Neural cell (in vitro differentiated cells): ENCODE data around the gene CIITA. TPM values are rescaled to one million over a fixed set of nuclear protein-coding genes. Genes with fewer than 3 reads are reported as not detected.

Source experiments
- H2AFZ ChIP-seq: fragments of 200-600, 300-800 bp; sonication (generic), shearing (Covaris generic); 2 replicates; pipeline ENCODE4 v1.6.0; 2014; ENCODE audit warnings: low read depth, mild to moderate bottlenecking, antibody characterized with exemption, low read length, moderate library complexity
- H3F3A ChIP-seq: fragments of 200-600 bp; shearing (Covaris generic); 2 replicates; pipeline ENCODE4 v1.6.1; 2016; ENCODE audit warnings: mild to moderate bottlenecking, moderate library complexity, mixed read lengths, antibody characterized with exemption, low read length; ENCODE audit not compliant: insufficient read depth, poor library complexity, severe bottlenecking
- H3K27ac ChIP-seq: fragments of 200-600, 300-800 bp; sonication (generic), shearing (Covaris generic); 2 replicates; pipeline ENCODE4 v1.5.1; 2014; ENCODE audit warnings: mild to moderate bottlenecking, low read length, moderate library complexity
- H3K27me3 ChIP-seq: fragments of 300-800, 200-600 bp; sonication (generic), shearing (Covaris generic); 2 replicates; pipeline ENCODE4 v1.6.0; 2014; ENCODE audit warnings: mild to moderate bottlenecking, low read depth, low read length, moderate library complexity; ENCODE audit not compliant: insufficient read depth
- H3K36me3 ChIP-seq: fragments of 300-800, 200-600 bp; sonication (generic), shearing (Covaris generic); 2 replicates; pipeline ENCODE4 v1.5.1; 2014; ENCODE audit warnings: mild to moderate bottlenecking, antibody characterized with exemption, low read length, moderate library complexity; ENCODE audit not compliant: insufficient read depth
- H3K4me2 ChIP-seq: fragments of 300-800, 200-600 bp; sonication (generic), shearing (Covaris generic); 2 replicates; pipeline ENCODE4 v1.6.0; 2014; ENCODE audit warnings: mild to moderate bottlenecking, low read length
- H3K4me3 ChIP-seq: fragments of 300-800, 200-600 bp; sonication (generic), shearing (Covaris generic); 2 replicates; pipeline ENCODE4 v1.5.1; 2014; ENCODE audit warnings: mild to moderate bottlenecking, low read length, moderate library complexity
- H3K79me2 ChIP-seq: fragments of 200-600 bp; shearing (Covaris generic); replicated peaks from 2 replicates; pipeline ENCODE4 v1.6.0; 2014; ENCODE audit warnings: mild to moderate bottlenecking, low read length, moderate library complexity; ENCODE audit not compliant: insufficient read depth
- H3K9ac ChIP-seq: fragments of 300-800, 200-600 bp; sonication (generic), shearing (Covaris generic); 2 replicates; pipeline ENCODE4 v1.6.1; 2016; ENCODE audit warnings: mild to moderate bottlenecking, low read length, mixed read lengths
- H3K9me2 ChIP-seq: fragments of 200-600 bp; shearing (Covaris generic); 2 replicates; pipeline ENCODE4 v1.6.1; 2016; ENCODE audit warnings: mild to moderate bottlenecking, low read length, mixed read lengths; ENCODE audit not compliant: insufficient read depth
- H3K9me3 ChIP-seq: fragments of 200-600, 300-800 bp; sonication (generic), shearing (Covaris generic); 2 replicates; pipeline ENCODE4 v1.6.1; 2016; ENCODE audit warnings: mild to moderate bottlenecking, mixed run types, low read length, moderate library complexity, mixed read lengths
- H4K20me1 ChIP-seq: fragments of 200-600 bp; shearing (Covaris generic); 2 replicates; pipeline ENCODE4 v1.6.1; 2016; ENCODE audit warnings: mild to moderate bottlenecking, mixed run types; ENCODE audit not compliant: insufficient read depth
- CTCF ChIP-seq: fragments of 450-650 bp; IDR thresholded peaks from 2 replicates; pipeline ENCODE4 v1.5.1; 2014; ENCODE audit warnings: antibody characterized with exemption, mild to moderate bottlenecking, moderate library complexity; ENCODE audit not compliant: poor library complexity, severe bottlenecking
- EP300 ChIP-seq: fragments of 450-650 bp; conservative IDR thresholded peaks from 2 replicates; pipeline ENCODE4 v1.6.1; 2014; ENCODE audit warnings: antibody characterized with exemption, mild to moderate bottlenecking, moderate library complexity; ENCODE audit not compliant: poor library complexity, severe bottlenecking
- EZH2 ChIP-seq: fragments of 200-600, 300-800 bp; shearing (Covaris generic), sonication (generic); IDR thresholded peaks from 2 replicates; pipeline ENCODE4 v1.6.1; 2014; ENCODE audit warnings: antibody characterized with exemption, low read length, borderline replicate concordance, mild to moderate bottlenecking; ENCODE audit not compliant: insufficient read depth, poor library complexity, severe bottlenecking
- MXI1 ChIP-seq: fragments of 450-650 bp; conservative IDR thresholded peaks from 2 replicates; pipeline ENCODE4 v1.6.1; 2014; ENCODE audit warnings: antibody characterized with exemption, mild to moderate bottlenecking; ENCODE audit not compliant: poor library complexity, severe bottlenecking
- POLR2AphosphoS5 ChIP-seq: IDR thresholded peaks from 2 replicates; pipeline ENCODE4 v1.6.1; 2012
- RAD21 ChIP-seq: fragments of 450-650 bp; conservative IDR thresholded peaks from 2 replicates; pipeline ENCODE4 v1.6.1; 2014; ENCODE audit warnings: antibody characterized with exemption, mild to moderate bottlenecking, moderate library complexity
- REST ChIP-seq: IDR thresholded peaks from 2 replicates; pipeline ENCODE4 v1.6.1; 2012; ENCODE audit warnings: borderline replicate concordance
- SMC3 ChIP-seq: fragments of 450-650 bp; conservative IDR thresholded peaks from 2 replicates; pipeline ENCODE4 v1.6.1; 2014; ENCODE audit warnings: antibody characterized with exemption, mild to moderate bottlenecking, moderate library complexity; ENCODE audit not compliant: poor library complexity
- TAF1 ChIP-seq: IDR thresholded peaks from 2 replicates; pipeline ENCODE4 v1.6.1; 2012; ENCODE audit warnings: low read depth
- polyA plus RNA-seq: library from polyadenylated mRNA; depleted of rRNA; stranded (reverse); fragments of >200 nt; gene quantifications from 2 replicates; pipeline ENCODE4 v1.2.3, GENCODE V29; 2014

The CIITA gene
- polyA plus RNA-seq, 1 donor from 2014 or later: not detected

- no peaks in the 10 kb centered on the region for H3F3A ChIP-seq
- no peaks in the 10 kb centered on the region for H3K79me2 ChIP-seq
- no peak overlapping the region for H2AFZ ChIP-seq
- no peak overlapping the region for H3K4me2 ChIP-seq
- no peaks in the 10 kb centered on the region for H4K20me1 ChIP-seq
- H3K9me3 ChIP-seq: no peaks in the 10 kb centered on the region
- H3K4me3 ChIP-seq: no peak overlapping the region
- H3K27ac ChIP-seq: no peak overlapping the region
- H3K36me3 ChIP-seq: peaks cover 7% of the 10 kb centered on the region
- no peak overlapping the region for H3K9ac ChIP-seq
- no peaks in the 10 kb centered on the region for H3K9me2 ChIP-seq
- TF ChIP-seq POLR2AphosphoS5: no peak
- TF ChIP-seq RAD21: no peak
- TF ChIP-seq REST: no peak
- TF ChIP-seq EP300: no peak
- TF ChIP-seq CTCF: no peak
- no peak for TF ChIP-seq TAF1
- TF ChIP-seq EZH2: no peak
- no peak for TF ChIP-seq MXI1
- no peak for TF ChIP-seq SMC3
- H3K27me3 ChIP-seq: no peaks in the 10 kb centered on the region
These were observed 103.8 kb downstream of the CIITA start for GRCh38 chr16:10980813-10981212.

GRCh38 chr16:10981697-10982216 is 104.8 kb downstream of the CIITA start:
- Histone ChIP-seq H3K4me2 (no peak overlapping the region), H3K9me2 (no peaks in the 10 kb centered on the region), H3K79me2 (no peaks in the 10 kb centered on the region), H3F3A (no peaks in the 10 kb centered on the region), H3K27me3 (no peaks in the 10 kb centered on the region), H3K36me3 (peaks cover 7% of the 10 kb centered on the region), H3K4me3 (no peak overlapping the region), H3K27ac (no peak overlapping the region), H3K9me3 (no peaks in the 10 kb centered on the region), H4K20me1 (no peaks in the 10 kb centered on the region), H3K9ac (no peak overlapping the region), H2AFZ (no peak overlapping the region)
- TF ChIP-seq TAF1: no peak
- TF ChIP-seq SMC3: no peak
- no peak for TF ChIP-seq POLR2AphosphoS5
- no peak for TF ChIP-seq MXI1
- no peak for TF ChIP-seq CTCF
- no peak for TF ChIP-seq REST
- TF ChIP-seq EP300: no peak
- no peak for TF ChIP-seq RAD21
- no peak for TF ChIP-seq EZH2
